GM19452 (cell line): ENCODE results near the gene LMNTD2.
"Not testable (repeated sequence)": the region's sequence is repeated elsewhere in the genome, so short reads cannot be mapped to it uniquely, and the experiment has no call there.

Experiments
- ATAC-seq: cut with Tn5 transposase; IDR thresholded peaks from one replicate; pipeline ENCODE4 v1.9.1; 2021; ENCODE audit not compliant: unreplicated experiment

LMNTD2 gene

GRCh38 chr11:587978-588380 is 27.4 kb upstream of the LMNTD2 start:
- no peak for ATAC-seq

DNA sequence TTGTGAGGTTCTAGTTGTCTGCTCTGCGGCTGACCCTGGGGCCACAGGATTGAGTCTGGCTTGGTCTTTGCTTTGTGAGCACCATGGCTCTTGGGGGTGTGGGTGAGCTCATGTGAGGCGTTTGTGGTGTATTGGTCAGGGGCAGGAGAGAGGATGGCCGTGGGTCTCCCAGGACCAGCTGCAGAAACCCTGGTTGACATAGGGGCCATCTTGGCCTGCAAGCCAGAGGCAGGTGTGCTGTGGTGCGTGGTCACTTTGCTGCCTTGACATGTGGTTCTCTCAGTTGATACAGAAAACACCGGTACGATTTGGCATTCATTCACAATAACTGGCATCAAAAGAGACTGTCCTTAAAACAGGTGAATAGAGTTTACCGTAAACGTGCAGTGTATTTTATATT is 27.0 kb upstream of the LMNTD2 start:
- ATAC-seq = no peak

DNA sequence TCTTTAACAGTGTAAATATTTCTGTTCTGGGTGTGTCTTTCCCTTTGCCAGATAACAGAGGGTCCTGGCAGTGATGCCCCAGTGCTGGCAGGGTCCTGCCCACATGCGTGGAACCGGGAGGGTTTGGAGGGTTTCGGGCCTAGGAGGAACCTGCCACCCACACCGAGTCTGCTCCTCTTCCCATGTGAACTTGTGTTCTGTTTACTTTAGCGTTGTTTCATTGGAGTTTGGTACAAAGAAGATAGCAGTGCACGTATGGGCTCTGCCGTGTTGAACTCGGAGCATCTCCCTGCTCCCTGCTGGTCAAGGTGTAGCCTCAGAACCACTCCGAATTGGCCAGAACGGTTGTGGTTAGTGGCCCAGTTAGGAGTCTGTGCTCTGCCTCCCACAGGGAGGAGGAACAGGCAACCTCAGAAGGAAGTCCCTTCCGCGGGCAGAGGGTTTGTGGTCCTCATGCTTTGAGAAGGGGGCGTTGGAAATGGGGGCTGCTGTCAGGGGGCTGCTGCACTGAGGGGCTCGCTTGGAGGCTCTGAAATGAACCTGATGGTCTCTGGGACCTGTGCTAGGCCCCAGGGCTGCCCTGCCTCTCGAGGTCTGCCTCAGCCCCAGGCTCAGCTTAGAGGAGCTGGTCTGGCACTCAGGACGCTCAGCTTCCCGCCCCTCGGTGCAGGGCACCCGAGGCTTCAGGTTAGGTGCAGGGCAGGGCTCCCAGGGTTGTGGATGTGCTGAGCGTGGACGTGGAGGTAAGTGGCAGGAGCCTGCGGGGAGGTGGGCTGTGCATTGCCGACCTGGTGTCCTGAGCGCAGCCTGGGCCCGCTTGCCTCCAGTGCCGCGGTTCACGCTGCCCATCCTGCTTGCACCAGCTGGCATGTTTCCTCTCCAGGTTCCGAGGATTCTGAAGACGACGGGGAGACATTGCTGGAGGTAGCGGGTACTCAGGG is 26.1 kb upstream of the LMNTD2 start:
- ATAC-seq = no peak

DNA sequence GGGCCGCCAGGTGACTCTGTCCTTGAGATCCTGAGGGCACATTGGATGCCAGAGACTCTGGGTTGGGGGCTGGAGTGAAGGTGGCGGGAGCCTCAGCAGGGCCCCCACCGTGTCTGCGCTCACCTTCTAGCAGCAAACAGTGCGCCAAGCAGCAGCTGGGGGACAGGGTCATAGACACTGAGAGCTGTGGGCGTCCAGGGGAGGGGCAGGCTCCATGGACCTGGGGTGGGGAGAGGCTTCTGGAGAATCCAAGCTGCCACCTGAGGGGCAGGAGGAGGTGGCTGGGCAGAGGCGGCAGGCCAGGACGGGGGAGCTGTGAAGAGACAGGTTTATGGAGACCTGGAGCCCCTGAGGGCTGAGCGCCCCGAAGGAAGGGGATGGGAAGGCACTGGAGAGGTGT is 23.7 kb upstream of the LMNTD2 start:
- no peak for ATAC-seq

GRCh38 chr11:581752-582151 is 21.2 kb upstream of the LMNTD2 start:
- no peak for ATAC-seq

DNA sequence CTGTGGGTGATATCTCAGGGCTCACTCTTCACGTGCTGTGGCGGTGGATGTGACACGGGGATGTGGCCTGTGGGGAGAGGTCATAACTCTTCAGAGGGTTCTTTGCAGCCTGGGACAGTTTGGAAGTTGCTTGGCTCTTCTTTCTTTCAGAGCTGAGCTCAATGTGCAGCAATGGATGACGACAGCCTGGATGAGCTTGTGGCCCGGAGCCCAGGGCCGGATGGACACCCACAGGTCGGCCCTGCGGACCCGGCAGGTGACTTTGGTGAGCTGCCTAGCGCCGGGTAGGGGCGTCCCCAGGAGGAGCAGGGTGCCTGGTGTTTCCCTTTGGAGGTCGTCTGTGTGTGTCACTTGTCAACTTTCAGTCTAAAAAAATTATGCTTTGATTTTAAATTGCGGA is 20.8 kb upstream of the LMNTD2 start:
- no peak for ATAC-seq

DNA sequence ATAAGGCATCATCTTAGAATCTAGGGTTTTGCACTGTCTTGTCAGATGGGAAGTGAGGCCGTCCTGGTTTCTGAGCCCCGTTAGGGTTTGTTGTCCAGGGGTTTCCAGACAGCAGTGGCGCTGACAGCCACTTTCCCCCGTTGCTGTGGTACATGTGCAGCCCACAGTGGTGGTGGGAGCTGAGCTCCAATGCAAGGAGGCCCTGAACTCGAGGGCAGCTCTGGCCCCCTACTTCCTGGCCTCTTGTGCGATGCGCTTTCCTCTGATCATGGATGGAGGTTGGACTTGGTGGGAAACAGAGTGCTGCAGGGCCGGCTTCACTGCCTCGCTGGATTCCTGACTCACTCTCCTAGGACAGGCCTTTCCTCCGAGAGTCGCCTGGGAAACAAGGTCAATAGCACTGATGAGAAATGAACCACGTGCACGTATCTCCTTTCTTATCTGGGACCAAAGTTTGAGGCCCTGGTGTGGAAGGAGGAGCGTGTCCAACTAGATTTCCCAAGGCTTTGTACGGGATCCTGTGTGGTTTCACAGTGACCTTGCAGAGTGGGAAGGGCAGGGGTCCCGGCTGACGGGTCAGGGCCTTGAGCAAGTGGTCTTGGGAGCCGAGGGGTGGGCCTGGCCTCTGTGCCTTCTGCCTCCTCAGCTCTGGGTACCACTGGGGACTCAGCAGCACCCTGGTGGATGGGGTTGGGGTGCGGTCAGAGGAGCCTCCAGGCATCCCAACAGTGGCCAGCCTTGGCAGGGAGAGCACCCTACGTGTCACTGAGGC is 19.5 kb upstream of the LMNTD2 start:
- no peak for ATAC-seq

DNA sequence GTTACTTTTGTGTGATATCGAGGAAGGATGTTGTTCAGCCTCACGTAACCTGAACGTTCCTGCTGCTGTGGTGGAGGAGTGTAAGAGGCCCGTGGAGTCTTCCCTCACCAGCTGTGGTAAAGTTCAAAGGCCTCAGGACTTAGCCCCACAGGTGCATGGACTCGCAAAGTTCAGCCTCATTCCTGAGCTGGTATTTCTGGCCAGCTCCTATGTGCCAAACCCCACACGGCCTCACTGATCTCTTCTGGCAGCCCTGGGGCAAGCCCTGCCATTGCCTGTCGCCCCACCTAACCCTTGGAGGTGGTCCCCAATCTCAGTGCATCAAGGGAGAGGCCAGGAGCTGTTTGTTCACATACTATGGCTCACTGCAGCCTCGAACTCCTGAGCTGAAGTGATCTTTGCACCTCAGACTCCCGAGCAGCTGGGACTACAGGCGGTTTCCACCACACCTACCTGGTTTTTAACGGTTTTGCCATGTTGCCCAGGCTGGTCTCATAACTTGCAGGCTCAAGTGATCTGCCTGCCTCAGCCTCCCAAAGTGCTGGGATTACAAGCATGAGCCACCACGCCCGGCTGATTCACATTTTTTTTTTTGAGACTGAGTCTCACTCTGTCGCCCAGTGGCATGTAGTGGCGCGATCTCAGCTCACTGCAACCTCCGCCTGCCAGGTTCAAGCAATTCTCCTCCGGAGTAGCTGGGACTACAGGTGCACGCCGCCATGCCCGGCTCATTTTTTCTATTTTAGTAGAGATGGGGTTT is 17.9 kb upstream of the LMNTD2 start:
- no peak for ATAC-seq

- no peak for ATAC-seq
Observed at GRCh38 chr11:577611-577894, 17.0 kb upstream of the LMNTD2 start.

GRCh38 chr11:576811-577610 is 16.5 kb upstream of the LMNTD2 start:
- ATAC-seq = no peak

DNA sequence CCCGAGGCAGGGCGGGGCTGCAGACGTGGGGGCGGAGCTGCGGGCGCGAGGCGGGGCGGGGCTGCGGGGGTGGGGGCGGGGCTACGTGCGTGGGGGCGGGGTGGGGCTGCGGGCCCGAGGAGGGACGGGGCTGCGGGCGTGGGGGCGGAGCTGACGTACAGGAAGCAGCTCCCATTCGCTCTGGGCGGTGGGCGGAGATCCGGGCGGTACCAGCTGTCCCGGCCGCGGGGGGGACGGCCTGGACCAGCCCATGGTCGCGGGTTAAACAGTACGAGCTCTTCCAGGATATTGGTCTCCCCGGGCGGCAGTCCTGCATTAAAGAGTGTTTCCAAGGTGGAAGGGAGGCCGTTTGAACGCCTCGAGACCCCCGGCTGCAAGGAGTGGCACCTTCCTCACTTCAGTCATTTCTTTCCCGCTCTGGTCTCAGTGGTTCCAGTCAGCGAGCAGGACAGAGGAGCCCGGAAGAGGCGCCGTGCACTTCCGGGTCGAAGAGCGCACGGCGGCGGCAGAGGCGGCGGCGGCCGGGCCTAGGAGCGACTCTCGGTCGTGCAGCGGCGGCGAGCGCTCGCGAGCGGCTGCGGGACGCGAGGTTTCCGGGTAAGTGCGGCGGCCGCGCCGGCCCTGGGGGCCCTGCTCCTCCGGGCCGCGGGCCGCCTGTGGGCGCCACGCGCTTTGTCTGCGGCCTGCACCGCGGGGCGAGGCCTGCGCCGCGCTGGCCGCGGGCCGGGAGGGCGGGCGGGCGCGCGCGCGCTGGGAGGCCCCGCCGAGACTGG is 15.6 kb upstream of the LMNTD2 start, which contains the start of gene PHRF1:
TSS of gene PHRF1 (plus strand) at position 475 of the 773 bp plus-strand sequence. CDS start 5,043 bp downstream, outside the sequence.
- peak; percentile 79 for ATAC-seq

DNA sequence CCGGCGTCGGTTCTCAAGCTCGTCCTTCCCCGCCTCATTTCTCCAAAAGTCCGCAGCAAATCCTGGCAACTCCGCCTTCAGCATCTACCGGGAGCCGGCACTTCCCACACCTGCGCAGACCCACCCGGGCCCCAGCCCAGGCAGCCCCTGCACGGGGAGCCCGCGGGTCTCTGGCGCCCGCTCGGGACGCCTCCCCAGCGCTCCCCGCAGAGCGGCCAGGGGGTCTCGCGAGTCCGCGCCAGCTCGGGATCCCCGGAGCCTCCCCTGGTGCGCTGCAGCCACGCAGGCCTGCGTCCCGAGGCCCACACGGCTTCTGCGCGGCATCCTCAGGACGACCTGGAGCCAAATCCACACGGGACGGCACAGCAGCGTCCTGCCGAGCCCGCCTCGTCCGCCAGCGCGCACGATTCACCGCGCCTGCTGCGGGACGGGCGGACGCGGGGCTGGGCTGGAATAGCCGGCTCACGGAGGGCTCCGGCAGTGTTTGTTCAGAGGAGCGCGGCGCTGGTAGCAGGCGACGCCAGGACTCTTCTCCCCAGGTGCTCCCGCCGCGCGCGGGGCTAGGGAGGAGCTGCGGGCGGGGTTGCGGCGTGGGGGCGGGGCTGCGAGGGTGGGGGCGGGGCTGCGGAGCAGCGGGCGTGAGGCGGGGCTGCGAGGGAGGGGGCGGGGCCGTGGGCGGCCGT is 14.9 kb upstream of the LMNTD2 start:
- ATAC-seq = peak; percentile 26

DNA sequence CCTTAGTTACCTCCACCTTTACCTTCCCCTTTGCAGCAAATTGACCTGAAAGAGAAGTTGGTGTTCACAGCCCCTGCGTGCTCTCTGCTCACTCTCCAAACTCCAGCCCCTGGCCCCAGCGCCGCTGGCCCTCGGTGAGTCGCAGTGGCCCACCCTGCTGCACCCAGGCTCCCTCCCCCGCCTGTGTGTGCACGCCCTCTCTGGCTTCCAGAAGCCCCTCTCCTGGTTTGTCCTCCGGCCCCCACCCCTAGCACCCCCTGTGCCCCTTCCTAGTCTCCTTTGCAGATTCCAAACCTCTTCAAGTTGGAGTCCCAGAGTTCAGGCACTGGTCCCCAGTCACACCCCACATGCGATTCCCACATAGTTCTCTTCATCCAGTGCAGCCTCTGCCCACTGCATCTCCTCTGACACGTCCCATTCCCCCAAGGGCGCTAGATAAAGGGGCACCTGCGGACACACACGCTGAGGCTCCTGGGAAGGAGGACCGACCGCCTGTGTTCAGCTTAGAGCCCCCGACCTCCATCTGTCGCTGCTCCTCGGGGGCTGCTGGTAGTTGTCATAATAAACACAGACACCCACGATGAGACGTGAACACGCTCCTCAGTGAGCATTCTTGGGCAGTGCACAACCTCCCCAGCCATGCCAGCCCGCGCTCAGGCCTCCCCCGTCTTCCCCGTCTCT is 14.2 kb upstream of the LMNTD2 start:
- no peak for ATAC-seq

DNA sequence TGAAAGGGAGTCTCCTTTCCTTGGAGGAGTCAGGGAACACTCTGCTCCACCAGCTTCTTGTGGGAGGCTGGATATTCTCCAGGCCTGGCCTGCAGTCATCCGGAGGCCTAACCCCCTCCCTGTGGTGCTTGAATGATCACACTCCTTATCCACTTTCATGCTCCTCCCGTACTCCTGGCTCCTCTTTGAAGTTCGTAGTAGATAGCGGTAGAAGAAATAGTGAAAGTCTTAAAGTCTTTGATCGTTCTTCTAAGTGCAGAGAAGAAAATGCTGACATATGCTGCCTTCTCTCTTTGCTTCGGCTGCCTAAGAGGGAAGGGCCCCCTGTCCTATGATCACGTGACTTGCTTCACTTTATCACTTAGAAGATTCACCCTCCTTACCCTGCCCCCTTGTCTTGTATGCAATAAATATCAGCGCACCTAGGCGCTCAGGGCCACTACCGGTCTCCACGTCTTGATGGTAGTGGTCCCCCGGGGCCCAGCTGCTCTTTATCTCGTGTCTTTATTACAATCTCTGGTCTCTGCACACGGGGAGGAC is 13.6 kb upstream of the LMNTD2 start:
- ATAC-seq = not testable (repeated sequence)

- no peak for ATAC-seq
Observed at GRCh38 chr11:573146-573759, 12.7 kb upstream of the LMNTD2 start.

DNA sequence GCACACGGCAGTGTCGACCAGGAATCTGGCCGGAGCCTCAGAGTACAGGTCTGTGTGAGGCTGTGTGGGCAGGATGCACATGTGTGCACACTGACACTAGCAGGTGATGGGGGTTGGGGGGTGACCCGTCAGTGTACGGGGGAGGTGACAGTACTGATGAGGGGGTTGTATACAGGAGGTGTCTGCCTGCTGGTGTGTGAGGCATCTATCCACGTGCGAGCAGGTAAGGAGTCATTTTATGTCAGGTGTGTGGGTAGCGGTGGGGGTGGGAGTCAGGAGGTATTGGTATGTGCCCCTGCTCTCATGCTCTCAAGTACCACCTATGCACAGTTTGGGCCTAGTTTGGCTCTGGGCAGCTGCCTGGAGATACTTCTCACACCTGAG is 11.3 kb upstream of the LMNTD2 start:
- no peak for ATAC-seq

- ATAC-seq = peak; percentile 5
Observed at GRCh38 chr11:569158-569885, 8.8 kb upstream of the LMNTD2 start.
